KMS-11 (cell line): Measurements from ENCODE around the gene CCDC68.

ENCODE experiments used
- H2AFZ ChIP-seq: fragments of 200-600 bp; sonication (generic); 2 replicates; pipeline ENCODE4 v1.6.1; 2016; ENCODE audit warnings: antibody characterized with exemption, mixed run types, low read depth
- H3K27ac ChIP-seq: fragments of 200-600 bp; sonication (generic); 2 replicates; pipeline ENCODE4 v1.6.1; 2016; ENCODE audit warnings: mild to moderate bottlenecking, mixed run types
- H3K27me3 ChIP-seq: fragments of 200-600 bp; sonication (generic); 2 replicates; pipeline ENCODE4 v1.6.1; 2017; ENCODE audit warnings: mild to moderate bottlenecking, low read depth, mixed run types, moderate library complexity; ENCODE audit not compliant: insufficient read depth
- H3K36me3 ChIP-seq: fragments of 200-600 bp; sonication (generic); 2 replicates; pipeline ENCODE4 v1.6.1; 2017; ENCODE audit warnings: mild to moderate bottlenecking, mixed run types; ENCODE audit not compliant: insufficient read depth
- H3K4me1 ChIP-seq: fragments of 200-600 bp; sonication (generic); 2 replicates; pipeline ENCODE4 v1.6.1; 2016; ENCODE audit warnings: mild to moderate bottlenecking, low read depth, mixed run types; ENCODE audit not compliant: poor library complexity, severe bottlenecking
- H3K4me2 ChIP-seq: fragments of 200-600 bp; sonication (generic); 2 replicates; pipeline ENCODE4 v1.7.0; 2016; ENCODE audit warnings: mild to moderate bottlenecking, mixed run types
- H3K4me3 ChIP-seq: fragments of 200-600 bp; sonication (generic); IDR thresholded peaks from 2 replicates; pipeline ENCODE4 v1.6.1; 2017; ENCODE audit warnings: low read depth, low read length, mixed read lengths; ENCODE audit not compliant: insufficient read depth
- H3K79me2 ChIP-seq: fragments of 200-600 bp; sonication (generic); 2 replicates; pipeline ENCODE4 v1.6.1; 2016; ENCODE audit warnings: low read depth, mixed run types; ENCODE audit not compliant: insufficient read depth
- H3K9ac ChIP-seq: fragments of 200-600 bp; sonication (generic); 2 replicates; pipeline ENCODE4 v1.6.1; 2016; ENCODE audit warnings: mild to moderate bottlenecking, mixed run types
- H4K20me1 ChIP-seq: fragments of 200-600 bp; sonication (generic); 2 replicates; pipeline ENCODE4 v1.6.1; 2016; ENCODE audit warnings: mild to moderate bottlenecking, mixed run types; ENCODE audit not compliant: insufficient read depth
- TF ChIP-seq, protein P1 (sequence below): fragments of 200-600 bp; sonication (generic); conservative IDR thresholded peaks from 2 replicates; pipeline ENCODE4 v1.6.1; 2017; ENCODE audit warnings: low read depth, mild to moderate bottlenecking, antibody characterized with exemption, low read length, moderate library complexity, mixed read lengths

Gene CCDC68

DNA sequence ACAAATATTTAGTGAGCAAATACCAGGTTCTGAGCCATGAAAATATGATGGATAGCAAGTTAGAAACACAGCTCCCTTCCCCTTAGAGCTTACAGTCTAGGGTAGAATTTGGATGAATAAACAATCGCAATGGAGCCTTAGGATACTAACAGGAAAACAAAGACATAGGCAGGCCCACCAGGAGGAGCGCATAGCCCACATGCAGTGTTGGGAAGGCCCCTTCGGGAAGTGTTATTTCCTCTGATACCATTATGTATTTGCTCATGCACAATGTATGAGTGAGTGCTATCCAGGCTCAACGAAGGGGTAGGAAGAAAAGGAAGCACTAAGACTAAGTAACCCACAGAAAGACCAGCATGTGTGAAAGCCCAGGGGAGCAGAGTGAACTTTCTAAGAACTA is 76.9 kb downstream of the CCDC68 start:
- Histone ChIP-seq H3K27me3 (no peaks in the 10 kb centered on the region), H3K36me3 (no peaks in the 10 kb centered on the region), H4K20me1 (no peaks in the 10 kb centered on the region), H2AFZ (no peak overlapping the region), H3K4me2 (no peak overlapping the region), H3K27ac (no peak overlapping the region), H3K4me1 (no peaks in the 10 kb centered on the region), H3K9ac (no peak overlapping the region), H3K4me3 (no peak overlapping the region), H3K79me2 (no peaks in the 10 kb centered on the region)
- TF ChIP-seq, protein P1, sequence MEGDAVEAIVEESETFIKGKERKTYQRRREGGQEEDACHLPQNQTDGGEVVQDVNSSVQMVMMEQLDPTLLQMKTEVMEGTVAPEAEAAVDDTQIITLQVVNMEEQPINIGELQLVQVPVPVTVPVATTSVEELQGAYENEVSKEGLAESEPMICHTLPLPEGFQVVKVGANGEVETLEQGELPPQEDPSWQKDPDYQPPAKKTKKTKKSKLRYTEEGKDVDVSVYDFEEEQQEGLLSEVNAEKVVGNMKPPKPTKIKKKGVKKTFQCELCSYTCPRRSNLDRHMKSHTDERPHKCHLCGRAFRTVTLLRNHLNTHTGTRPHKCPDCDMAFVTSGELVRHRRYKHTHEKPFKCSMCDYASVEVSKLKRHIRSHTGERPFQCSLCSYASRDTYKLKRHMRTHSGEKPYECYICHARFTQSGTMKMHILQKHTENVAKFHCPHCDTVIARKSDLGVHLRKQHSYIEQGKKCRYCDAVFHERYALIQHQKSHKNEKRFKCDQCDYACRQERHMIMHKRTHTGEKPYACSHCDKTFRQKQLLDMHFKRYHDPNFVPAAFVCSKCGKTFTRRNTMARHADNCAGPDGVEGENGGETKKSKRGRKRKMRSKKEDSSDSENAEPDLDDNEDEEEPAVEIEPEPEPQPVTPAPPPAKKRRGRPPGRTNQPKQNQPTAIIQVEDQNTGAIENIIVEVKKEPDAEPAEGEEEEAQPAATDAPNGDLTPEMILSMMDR, result no peak

DNA sequence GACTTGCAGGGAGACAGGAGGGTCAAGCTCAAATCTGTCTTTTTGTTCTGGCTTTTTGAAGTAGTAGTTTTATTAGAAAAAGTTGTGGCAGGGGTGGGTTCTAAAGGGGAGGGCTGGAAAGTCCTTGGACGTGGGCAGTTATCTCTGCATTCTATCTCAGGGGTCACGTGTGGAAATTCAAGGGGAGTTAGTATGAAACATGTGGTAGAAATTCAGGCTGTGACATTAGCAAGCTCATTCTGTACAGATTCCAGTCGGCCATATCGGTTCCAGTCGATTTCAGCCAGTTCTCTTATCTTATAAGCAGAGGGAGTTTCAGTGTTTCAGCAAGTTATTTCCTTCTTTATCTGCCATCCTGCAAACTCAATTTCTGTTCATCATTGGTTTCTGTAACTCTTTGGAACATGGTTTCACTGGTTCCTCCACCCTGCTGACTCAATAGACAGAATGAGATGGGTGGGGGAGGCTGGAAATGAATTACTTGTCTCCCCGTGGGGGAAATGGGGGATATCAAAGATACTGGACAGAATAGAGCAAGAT is 78.0 kb downstream of the CCDC68 start:
- H3K27me3 ChIP-seq, result no peaks in the 10 kb centered on the region
- no peak overlapping the region for H3K27ac ChIP-seq
- H3K4me1 ChIP-seq, result no peaks in the 10 kb centered on the region
- H4K20me1 ChIP-seq, result no peaks in the 10 kb centered on the region
- H3K9ac ChIP-seq, result no peak overlapping the region
- H3K4me2 ChIP-seq, result no peak overlapping the region
- TF ChIP-seq, protein P1, result no peak
- no peaks in the 10 kb centered on the region for H3K36me3 ChIP-seq
- no peak overlapping the region for H3K4me3 ChIP-seq
- no peaks in the 10 kb centered on the region for H3K79me2 ChIP-seq
- H2AFZ ChIP-seq, result no peak overlapping the region

DNA sequence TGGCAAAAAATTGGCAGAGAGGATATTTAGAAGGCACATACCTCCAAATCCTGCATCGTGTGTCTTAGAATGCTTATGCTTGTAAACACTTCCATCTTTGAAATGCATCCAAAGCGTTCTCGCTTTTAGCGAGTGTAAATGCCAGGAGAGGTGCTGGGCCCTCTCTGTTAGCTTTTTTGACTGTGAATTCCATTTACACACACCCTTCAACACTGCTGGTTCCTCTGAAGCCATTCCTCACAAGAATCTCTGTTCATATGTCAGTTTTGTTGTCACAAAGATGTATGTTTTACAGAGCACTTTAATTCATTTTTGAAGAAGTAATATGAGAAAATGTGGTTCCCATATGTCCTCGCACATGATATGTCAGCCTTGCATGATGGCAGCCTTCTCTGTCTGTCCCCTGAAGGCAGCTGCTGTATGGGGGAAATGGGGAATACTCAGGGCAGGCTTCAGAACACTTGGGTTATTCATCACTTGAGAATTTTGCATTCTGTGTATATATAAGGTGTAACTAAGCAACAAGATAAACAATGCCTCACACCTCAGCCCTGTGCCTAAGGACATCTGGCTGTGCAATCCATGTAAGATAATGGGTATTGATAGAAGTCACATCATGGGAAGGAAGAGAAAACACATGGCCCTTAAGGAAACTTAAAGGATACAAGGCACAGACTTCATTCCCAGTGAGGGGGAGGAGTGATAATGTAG is 78.7 kb downstream of the CCDC68 start:
- H3K4me2 ChIP-seq, result no peak overlapping the region
- no peaks in the 10 kb centered on the region for H3K27me3 ChIP-seq
- TF ChIP-seq, protein P1, result no peak
- no peak overlapping the region for H2AFZ ChIP-seq
- no peaks in the 10 kb centered on the region for H3K79me2 ChIP-seq
- H4K20me1 ChIP-seq, result no peaks in the 10 kb centered on the region
- no peak overlapping the region for H3K4me3 ChIP-seq
- no peak overlapping the region for H3K27ac ChIP-seq
- no peaks in the 10 kb centered on the region for H3K4me1 ChIP-seq
- H3K36me3 ChIP-seq, result no peaks in the 10 kb centered on the region
- no peak overlapping the region for H3K9ac ChIP-seq

DNA sequence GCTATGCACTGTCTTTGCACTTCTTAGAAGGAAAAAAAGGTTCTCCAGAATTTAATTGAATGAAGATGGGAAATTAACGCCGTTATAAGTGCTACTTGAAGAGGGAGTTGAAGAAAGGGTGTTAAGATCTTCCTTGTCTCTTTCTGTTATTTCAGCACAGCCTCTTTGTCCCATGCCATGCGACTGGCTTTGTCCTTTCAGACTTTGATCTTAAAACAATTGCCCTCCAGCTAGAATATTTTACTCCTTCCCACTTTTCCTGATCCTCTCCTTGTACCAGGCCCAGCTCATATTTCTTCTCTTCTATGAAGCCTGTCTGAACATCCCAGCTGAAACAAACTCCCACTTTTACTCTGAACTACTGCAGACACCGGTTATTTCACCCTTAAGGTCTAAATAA is 79.6 kb downstream of the CCDC68 start:
- no peaks in the 10 kb centered on the region for H3K36me3 ChIP-seq
- H2AFZ ChIP-seq, result no peak overlapping the region
- no peaks in the 10 kb centered on the region for H4K20me1 ChIP-seq
- TF ChIP-seq, protein P1, result no peak
- H3K27ac ChIP-seq, result no peak overlapping the region
- no peak overlapping the region for H3K4me3 ChIP-seq
- H3K27me3 ChIP-seq, result no peaks in the 10 kb centered on the region
- H3K4me2 ChIP-seq, result no peak overlapping the region
- H3K79me2 ChIP-seq, result no peaks in the 10 kb centered on the region
- H3K9ac ChIP-seq, result no peak overlapping the region
- no peaks in the 10 kb centered on the region for H3K4me1 ChIP-seq
